GM12878 (cell line): ENCODE measurements around the gene PEMT. TPM values are rescaled to one million over a fixed set of nuclear protein-coding genes. Genes with fewer than 3 reads are reported as not detected.
"Not testable (repeated sequence)": the region's sequence is repeated elsewhere in the genome, so short reads cannot be mapped to it uniquely, and the experiment has no call there.

ENCODE experiments used
- ATAC-seq: fragments of 200-7000 bp; cut with Tn5 transposase; 3 replicates; pipeline ENCODE4 v1.9.1; 2020; ENCODE audit warnings: mild to moderate bottlenecking, moderate library complexity
- BruUV-seq: library from RNA; stranded (reverse); fragments of 400-500 nt; replicated peaks from 2 replicates; lab custom pipeline; 2021; lab: Mats Ljungman, UMichigan
- CTCF ChIA-PET: fragments of 300-600 bp; sonication (Branson Sonifier 250); formaldehyde crosslinking; extraction: SDS; loops from one replicate; lab custom pipeline; 2021; ENCODE audit warnings: inconsistent platforms; lab: Yijun Ruan, JAX
- POLR2A ChIA-PET: fragments of 350-600 bp; formaldehyde crosslinking; extraction: SDS; loops from one replicate; lab custom pipeline; 2021; ENCODE audit warnings: inconsistent platforms; lab: Charles Lee
- RAD21 ChIA-PET: fragments of 300-600 bp; sonication (Branson Sonifier 250); formaldehyde crosslinking; loops from one replicate; lab custom pipeline; 2023; ENCODE audit warnings: antibody characterized with exemption; ENCODE audit not compliant: unreplicated experiment; lab: Charles Lee
- SMC1A ChIA-PET: fragments of 300-600 bp; sonication (Branson Sonifier 250); formaldehyde crosslinking; loops from one replicate; lab custom pipeline; 2023; ENCODE audit not compliant: unreplicated experiment, uncharacterized antibody; lab: Charles Lee
- DNase-seq: peaks from one replicate; pipeline ENCODE4 v3.0.0-alpha.2; 2011; ENCODE audit warnings: low read depth, low spot score
- FAIRE-seq: peaks from 3 replicates; lab custom pipeline; 2011; peaks lifted over from hg19 to GRCh38; lab: Jason Lieb, UNC
- H2AFZ ChIP-seq: 2 replicates; pipeline ENCODE4 v1.6.0; 2011; ENCODE audit warnings: low read depth, low read length, control low read depth; ENCODE audit not compliant: control insufficient read depth
- H3K27ac ChIP-seq: 2 replicates; pipeline ENCODE4 v1.5.1; 2011; ENCODE audit warnings: control low read depth; ENCODE audit not compliant: control insufficient read depth, insufficient read depth
- H3K27me3 ChIP-seq, 2 experiments: replicated peaks in 1 of 2; 2 replicates each; pipeline versions ENCODE4 v1.6.0 to v1.6.1; 2011; ENCODE audit warnings: low read length in 1 of 2; ENCODE audit not compliant: control insufficient read depth in 2 of 2, insufficient read depth in 2 of 2
- H3K36me3 ChIP-seq, 2 experiments: 2 replicates each; pipeline ENCODE4 v1.5.1; 2011; ENCODE audit warnings: low read length in 1 of 2; ENCODE audit not compliant: control insufficient read depth in 2 of 2, insufficient read depth in 2 of 2
- H3K4me1 ChIP-seq: 2 replicates; pipeline ENCODE4 v1.6.1; 2011; ENCODE audit warnings: mild to moderate bottlenecking, low read length, moderate library complexity, mixed read lengths; ENCODE audit not compliant: control insufficient read depth, insufficient read depth
- H3K4me2 ChIP-seq: 2 replicates; pipeline ENCODE4 v1.6.0; 2011; ENCODE audit warnings: control low read depth; ENCODE audit not compliant: control insufficient read depth, insufficient read depth
- H3K4me3 ChIP-seq: fragments of 200-600 bp; sonication (generic); 2 replicates; pipeline ENCODE4 v1.5.1; 2016
- H3K79me2 ChIP-seq: 2 replicates; pipeline ENCODE4 v1.6.0; 2011; ENCODE audit warnings: low read length; ENCODE audit not compliant: control insufficient read depth, insufficient read depth
- H3K9ac ChIP-seq: 2 replicates; pipeline ENCODE4 v1.8.0; 2011; ENCODE audit warnings: low read length, control low read depth, mixed read lengths; ENCODE audit not compliant: control insufficient read depth, insufficient read depth
- H3K9me3 ChIP-seq: replicated peaks from 3 replicates; pipeline ENCODE4 v1.5.1; 2011; ENCODE audit warnings: mild to moderate bottlenecking, low read length; ENCODE audit not compliant: control insufficient read depth, insufficient read depth
- H4K20me1 ChIP-seq: 2 replicates; pipeline ENCODE4 v1.6.0; 2011; ENCODE audit not compliant: control insufficient read depth, insufficient read depth
- BCL11A ChIP-seq: IDR thresholded peaks from 2 replicates; pipeline ENCODE4 v1.6.1; 2011; ENCODE audit warnings: low read depth, low read length
- BMI1 ChIP-seq: fragments of 450-650 bp; IDR thresholded peaks from 2 replicates; pipeline ENCODE4 v1.6.1; 2016; ENCODE audit warnings: mild to moderate bottlenecking, moderate library complexity, borderline replicate concordance
- IKZF2 ChIP-seq, 2 experiments: fragments of 450-650 bp; IDR thresholded peaks; 2 replicates each; pipeline ENCODE4 v1.6.1; 2017; ENCODE audit warnings: mild to moderate bottlenecking in 2 of 2, moderate library complexity in 2 of 2
- KDM1A ChIP-seq: fragments of 200-600 bp; sonication (generic); IDR thresholded peaks from 2 replicates; pipeline ENCODE4 v1.6.1; 2016; ENCODE audit warnings: borderline replicate concordance
- MTA2 ChIP-seq: fragments of 450-650 bp; IDR thresholded peaks from 2 replicates; pipeline ENCODE4 v1.6.1; 2016; ENCODE audit warnings: low read depth, mild to moderate bottlenecking, moderate library complexity
- MYC ChIP-seq: IDR thresholded peaks from 2 replicates; pipeline ENCODE4 v1.6.1; 2011; ENCODE audit warnings: mild to moderate bottlenecking, low read length, moderate library complexity, inconsistent platforms; ENCODE audit not compliant: insufficient read depth, insufficient replicate concordance, insufficient read length, severe bottlenecking
- NFYA ChIP-seq: IDR thresholded peaks from 2 replicates; pipeline ENCODE4 v1.6.1; 2011; ENCODE audit warnings: low read depth, mild to moderate bottlenecking, low read length, improper control_type of control experiment, borderline replicate concordance
- NFYB ChIP-seq: IDR thresholded peaks from 2 replicates; pipeline ENCODE4 v1.6.1; 2011; ENCODE audit warnings: low read depth, mild to moderate bottlenecking, low read length, improper control_type of control experiment, moderate library complexity; ENCODE audit not compliant: insufficient read depth
- NR2C1 ChIP-seq: fragments of 450-650 bp; IDR thresholded peaks from 2 replicates; pipeline ENCODE4 v1.6.1; 2017; ENCODE audit warnings: antibody characterized with exemption, mild to moderate bottlenecking, moderate library complexity
- SMARCA5 ChIP-seq: fragments of 450-650 bp; IDR thresholded peaks from 2 replicates; pipeline ENCODE4 v1.6.1; 2017; ENCODE audit warnings: mild to moderate bottlenecking
- WGBS: methylation state at CpG from one replicate; pipeline ENCODE4 v1.1.6; 2016; ENCODE audit warnings: low lambda C conversion rate; ENCODE audit not compliant: insufficient replicate concordance, insufficient coverage; ENCODE audit errors: missing lambda C conversion rate; 5-methylcytosine and 5-hydroxymethylcytosine counted together
- in situ Hi-C: fragments of 300-500 bp; cut with MboI; formaldehyde crosslinking; loops from 9 replicates; pipeline ENCODE4 v1.14.3; 2018; ENCODE audit warnings: mixed read lengths
- intact Hi-C: fragments of 100-400 bp; cut with micrococcal nuclease; formaldehyde crosslinking; loops from one replicate; pipeline ENCODE4 v1.14.2; 2022; ENCODE audit not compliant: unreplicated experiment
- polyA plus RNA-seq, 11 experiments: library from polyadenylated mRNA; depleted of rRNA in 4 of 11; unstranded in 6 of 11; stranded (reverse) in 5 of 11; fragments of >200 nt; fragmentation: Nextera tagmentation in 4 of 11; fragmentation: Illumina TruSeq in 1 of 11; extraction: Ambion mirVana in 4 of 11; extraction: Trizol in 1 of 11; gene quantifications; 1 replicate in 1 of 11; 2 replicates in 10 of 11; pipeline versions ENCODE4 v1.2.1 to v1.2.3, GENCODE V29; 2011 to 2016; ENCODE audit warnings: inconsistent platforms in 2 of 11, missing spikeins in 2 of 11, low read depth in 1 of 11
- total RNA-seq, 4 experiments: library from RNA; depleted of rRNA in 3 of 4; stranded (reverse); fragments of >200 nt in 3 of 4; fragmentation: Illumina TruSeq in 1 of 4; extraction: Trizol in 1 of 4; gene quantifications; 2 replicates each; pipeline versions ENCODE4 v1.2.1 to v1.2.3, GENCODE V29; 2013 to 2021

Gene PEMT
- total and polyA plus RNA-seq, 10 of the 15 experiments (the other 5 are each of a cell fraction or from before 2014, with no cell fraction given), result 2.8 to 44.7 (median 25.4) TPM

DNA sequence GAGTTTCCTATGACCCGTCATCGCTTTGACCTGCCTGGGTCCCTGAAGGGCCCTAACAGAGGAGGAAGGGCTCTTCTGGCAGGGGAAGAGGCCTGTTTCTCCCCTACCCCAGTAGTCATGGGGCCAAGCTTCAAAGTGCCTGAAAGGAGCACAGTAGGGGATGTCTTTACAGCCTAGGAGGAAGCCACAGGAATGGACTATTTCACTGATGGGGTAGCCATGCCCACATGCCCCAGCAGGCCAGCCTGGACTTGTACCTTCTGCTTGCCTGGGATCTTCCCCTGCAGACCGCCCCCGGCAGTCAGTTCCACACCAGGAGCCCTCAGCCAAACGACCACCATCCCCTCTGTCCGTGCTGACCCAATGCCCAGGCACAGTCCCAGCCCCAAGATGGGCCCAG lies 41.8 kb upstream of the PEMT start (continued):
- TF ChIP-seq KDM1A (no peak), IKZF2 (IDR thresholded peaks at IDR 0.05) (no peak), MYC (no peak), NFYA (no peak), SMARCA5 (no peak), BMI1 (no peak), MTA2 (no peak), BCL11A (no peak), NR2C1 (no peak)

DNA sequence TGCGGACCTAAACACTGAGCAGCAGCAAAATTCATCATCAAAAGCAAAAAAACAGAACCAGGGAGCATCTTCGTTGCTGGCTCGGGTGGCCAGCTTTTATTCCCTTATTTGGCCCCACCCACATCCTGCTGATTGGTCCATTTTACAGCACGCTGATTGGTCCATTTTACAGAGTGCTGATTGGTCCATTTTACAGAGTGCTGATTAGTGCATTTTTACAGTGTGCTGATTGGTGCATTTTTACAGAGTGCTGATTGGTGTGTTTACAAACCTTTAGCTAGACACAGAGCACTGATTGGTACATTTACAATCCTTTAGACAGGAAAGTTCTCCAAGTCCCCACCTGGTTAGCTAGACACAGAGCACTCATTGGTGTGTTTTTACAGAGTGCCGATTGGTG lies 41.2 kb upstream of the PEMT start:
- SMC1A ChIA-PET, H4K20me1 ChIP-seq, H3K4me2 ChIP-seq, H3K27ac ChIP-seq, H2AFZ ChIP-seq, H3K27me3 ChIP-seq, H3K9me3 ChIP-seq, H3K36me3 ChIP-seq, DNase-seq, ATAC-seq, in situ Hi-C loops, intact Hi-C loops, POLR2A ChIA-PET, H3K79me2 ChIP-seq, RAD21 ChIA-PET, H3K9ac ChIP-seq, H3K4me1 ChIP-seq, FAIRE-seq, H3K4me3 ChIP-seq, BruUV-seq: not testable (repeated sequence)
- CTCF ChIA-PET, result interaction anchor here (0.6 to 3.5 kb wide), 5 partner anchors 9 to 400 kb away, joined by 3 to 10 read pairs (median 3); no protein-coding TSS in a partner anchor
- WGBS, result 67% methylated on average over 5 of the region's 5 CpGs
- TF ChIP-seq NFYB, result peak; percentile 87
